ENCODE data around the gene MOCOS.
"Not testable (repeated sequence)": the region's sequence is repeated elsewhere in the genome, so short reads cannot be mapped to it uniquely, and the experiment has no call there.

Gene MOCOS

DNA sequence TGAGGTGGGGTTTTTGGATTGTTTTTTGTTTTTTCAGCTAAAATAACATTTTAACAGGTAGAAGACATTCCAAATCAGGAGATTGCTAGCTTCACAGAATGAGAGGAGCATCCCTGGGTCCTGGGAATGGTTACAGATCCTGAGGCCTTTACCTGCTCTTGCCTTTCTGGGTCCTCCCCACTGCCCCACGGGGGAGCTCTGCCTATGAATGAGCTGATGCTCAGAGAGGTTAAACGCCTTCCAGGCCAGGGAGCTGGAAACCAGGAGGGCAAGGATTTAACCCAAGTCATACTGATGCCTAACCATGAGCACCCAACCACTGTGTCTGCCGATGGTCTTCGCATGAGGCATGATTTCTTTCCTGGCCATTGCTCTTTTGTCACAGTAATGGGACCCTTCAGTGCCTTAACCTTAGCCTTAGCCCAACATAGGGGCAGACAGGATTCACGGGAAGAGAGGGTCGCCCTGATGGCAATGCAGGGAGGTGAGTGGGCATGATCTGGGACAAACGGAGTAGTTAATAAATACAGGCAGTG is 16.1 kb downstream of the MOCOS start:
- no peak for FAIRE-seq

GRCh38 chr18:36205166-36205565 is 17.9 kb downstream of the MOCOS start:
- no peak for FAIRE-seq

DNA sequence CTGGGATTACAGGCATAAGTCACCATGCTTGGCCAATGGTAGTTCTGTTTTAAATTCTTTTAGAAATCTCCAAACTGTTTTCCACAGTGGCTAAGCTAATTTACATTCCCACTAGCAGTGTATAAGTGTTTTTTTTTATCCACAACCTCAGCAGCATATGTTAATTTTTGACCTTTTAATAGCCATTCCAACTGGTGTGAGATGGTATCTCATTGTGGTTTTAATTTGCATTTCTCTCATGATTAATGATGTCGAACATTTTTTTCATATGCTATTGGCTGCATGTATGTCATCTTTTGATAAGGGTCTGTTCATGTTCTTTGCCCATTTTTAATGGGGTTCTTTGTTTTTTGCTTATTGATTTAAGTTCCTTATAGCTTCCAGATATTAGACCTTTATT is 20.0 kb downstream of the MOCOS start:
- FAIRE-seq = no peak

GRCh38 chr18:36207969-36208368 is 20.7 kb downstream of the MOCOS start:
- not testable (repeated sequence) for FAIRE-seq

- no peak for FAIRE-seq
These were observed 24.3 kb downstream of the MOCOS start for GRCh38 chr18:36211612-36212065.

DNA sequence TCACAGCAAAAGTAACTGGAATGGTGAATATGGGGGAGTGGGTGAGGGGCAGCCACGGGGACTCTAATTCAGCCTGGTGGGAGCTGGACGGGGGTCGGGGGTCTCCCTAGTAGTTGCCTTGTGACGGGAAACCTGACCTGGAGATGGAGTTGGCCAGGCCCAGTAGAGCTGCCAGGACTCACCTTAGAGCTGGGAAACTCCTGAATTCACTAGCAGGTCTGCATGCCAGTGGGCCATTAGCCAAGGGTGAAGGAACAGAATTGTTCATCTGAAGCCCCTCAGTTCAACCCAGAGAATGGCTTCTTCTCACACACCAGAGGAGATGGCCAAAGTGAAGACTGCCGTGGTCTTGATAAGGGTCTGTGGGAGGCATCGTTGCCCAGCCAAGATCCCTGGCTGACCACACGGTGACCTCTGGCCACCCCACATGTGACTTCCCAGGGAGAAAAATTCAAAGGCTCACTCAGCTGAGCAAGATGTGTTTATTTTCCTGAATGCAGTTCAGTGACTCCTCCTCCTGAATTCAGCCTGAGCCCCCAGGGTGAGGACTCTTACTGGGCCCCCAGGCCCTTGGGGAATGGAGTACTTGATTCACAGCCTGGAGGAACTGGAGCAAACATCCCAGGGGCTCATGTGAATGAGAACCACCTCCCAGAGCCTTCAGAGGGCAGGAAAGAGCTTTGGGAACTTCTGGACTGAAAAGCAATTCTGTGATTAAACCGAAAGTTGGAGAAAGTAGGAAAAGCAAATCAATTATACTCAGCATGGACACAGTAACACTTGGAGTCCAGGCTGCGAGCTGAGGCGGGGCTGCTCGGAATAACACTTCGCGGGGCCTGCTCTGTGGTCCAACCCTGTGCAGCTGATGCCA is 25.2 kb downstream of the MOCOS start:
- no peak for FAIRE-seq

GRCh38 chr18:36214811-36215210 is 27.5 kb downstream of the MOCOS start:
- no peak for FAIRE-seq

DNA sequence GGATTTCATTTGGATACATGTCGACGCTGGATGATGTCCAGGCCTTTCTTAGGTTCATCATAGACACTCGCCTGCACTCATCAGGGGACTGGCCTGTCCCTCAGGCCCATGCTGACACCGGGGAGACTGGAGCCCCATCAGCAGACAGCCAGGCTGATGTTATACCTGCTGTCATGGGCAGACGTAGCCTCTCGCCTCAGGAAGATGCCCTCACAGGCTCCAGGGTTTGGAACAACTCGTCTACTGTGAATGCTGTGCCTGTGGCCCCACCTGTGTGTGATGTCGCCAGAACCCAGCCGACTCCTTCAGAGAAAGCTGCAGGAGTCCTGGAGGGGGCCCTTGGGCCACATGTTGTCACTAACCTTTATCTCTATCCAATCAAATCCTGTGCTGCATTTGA is 28.3 kb downstream of the MOCOS start:
- no peak for FAIRE-seq

- no peak for FAIRE-seq
These were observed 30.1 kb downstream of the MOCOS start for GRCh38 chr18:36217348-36217747.

DNA sequence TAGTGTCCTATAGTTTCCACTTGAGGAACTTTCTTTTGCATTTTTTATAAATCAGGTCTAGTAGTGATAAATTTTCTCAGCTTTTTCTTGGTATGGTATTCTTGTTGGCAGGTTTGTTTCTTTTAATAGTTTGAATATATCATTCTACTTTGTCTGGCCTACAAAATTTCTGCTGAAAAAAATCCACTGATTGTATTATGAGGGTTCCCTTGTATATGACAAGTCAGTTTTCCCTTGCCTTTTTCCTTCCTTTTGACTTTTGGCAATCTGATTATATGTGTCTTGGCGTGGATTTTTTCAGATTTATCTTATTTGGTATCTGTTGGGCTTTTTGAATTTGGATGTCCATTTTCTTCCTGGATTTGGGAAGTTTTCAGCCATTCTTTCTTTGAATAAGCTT is 41.9 kb downstream of the MOCOS start:
- FAIRE-seq = no peak

DNA sequence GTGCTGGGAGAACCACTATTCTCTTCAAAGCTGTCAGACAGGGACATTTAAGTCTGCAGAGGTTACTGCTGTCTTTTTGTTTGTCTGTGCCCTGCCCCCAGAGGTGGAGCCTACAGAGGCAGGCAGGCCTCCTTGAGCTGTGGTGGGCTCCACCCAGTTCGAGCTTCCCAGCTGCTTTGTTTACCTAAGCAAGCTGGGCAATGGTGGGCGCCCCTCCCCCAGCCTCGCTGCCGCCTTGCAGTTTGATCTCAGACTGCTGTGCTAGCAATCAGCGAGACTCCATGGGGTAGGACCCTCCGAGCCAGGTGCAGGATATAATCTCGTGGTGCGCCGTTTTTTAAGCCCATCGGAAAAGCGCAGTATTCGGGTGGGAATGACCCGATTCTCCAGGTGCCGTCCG is 53.2 kb downstream of the MOCOS start:
- FAIRE-seq = not testable (repeated sequence)

DNA sequence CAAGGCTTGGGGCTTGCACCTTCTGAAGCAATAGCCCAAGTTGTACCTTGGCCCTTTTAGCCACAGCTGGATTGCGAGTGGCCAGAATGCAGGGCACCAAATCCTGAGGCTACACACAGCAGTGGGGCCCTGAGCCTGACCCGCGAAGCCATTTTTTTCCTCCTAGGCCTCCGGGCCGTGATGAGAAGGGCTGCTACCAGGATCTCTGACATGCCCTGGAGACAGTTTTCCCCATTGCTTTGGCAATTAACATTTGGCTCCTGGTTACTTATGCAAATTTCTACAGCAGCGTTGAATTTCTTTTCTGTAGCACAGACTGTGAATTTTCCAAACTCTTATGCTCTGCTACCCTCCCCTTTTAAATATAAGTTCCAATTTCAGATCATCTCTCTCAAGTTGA is 54.5 kb downstream of the MOCOS start:
- FAIRE-seq = no peak

DNA sequence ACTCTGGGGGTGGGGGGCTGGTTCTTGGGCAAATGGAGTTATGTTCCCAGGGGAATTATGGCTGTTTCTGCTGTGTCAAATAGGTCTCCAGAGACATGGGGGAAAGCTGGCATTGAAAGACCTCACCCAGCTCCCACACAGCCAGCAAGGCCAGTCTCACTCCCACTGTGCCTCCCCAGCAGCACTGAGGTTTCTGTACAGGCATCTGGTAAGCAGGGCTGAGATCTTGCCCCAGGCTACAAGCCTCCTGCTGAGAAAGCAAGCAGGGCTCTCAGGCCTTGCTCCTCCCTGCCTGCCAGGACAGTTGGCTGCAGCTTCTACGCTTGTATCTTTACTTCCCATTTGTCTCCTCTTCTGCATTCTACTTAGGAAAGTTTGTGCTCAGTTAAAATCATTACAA is 59.7 kb downstream of the MOCOS start:
- FAIRE-seq = no peak

DNA sequence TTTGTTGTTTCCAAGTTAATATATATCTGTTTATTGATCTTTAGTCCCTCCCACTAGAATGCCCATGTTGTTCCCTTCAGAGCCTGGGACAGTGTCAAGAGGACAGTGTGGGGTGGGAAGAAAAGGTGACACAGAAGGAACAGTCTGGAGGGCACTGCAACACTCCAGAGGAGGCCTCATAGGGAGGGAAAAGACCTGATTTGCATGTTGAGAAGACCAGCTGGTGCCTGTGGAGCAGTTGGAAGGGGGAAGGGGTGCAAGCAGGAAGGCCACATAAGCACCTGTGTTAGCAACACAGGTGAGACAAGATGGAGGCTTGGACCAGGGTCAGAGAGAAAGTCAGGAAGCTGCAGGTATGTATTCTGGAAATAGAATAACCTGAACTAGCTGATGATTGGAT is 62.1 kb downstream of the MOCOS start:
- FAIRE-seq = no peak

- FAIRE-seq = no peak
These were observed 63.5 kb downstream of the MOCOS start for GRCh38 chr18:36250827-36251226.

DNA sequence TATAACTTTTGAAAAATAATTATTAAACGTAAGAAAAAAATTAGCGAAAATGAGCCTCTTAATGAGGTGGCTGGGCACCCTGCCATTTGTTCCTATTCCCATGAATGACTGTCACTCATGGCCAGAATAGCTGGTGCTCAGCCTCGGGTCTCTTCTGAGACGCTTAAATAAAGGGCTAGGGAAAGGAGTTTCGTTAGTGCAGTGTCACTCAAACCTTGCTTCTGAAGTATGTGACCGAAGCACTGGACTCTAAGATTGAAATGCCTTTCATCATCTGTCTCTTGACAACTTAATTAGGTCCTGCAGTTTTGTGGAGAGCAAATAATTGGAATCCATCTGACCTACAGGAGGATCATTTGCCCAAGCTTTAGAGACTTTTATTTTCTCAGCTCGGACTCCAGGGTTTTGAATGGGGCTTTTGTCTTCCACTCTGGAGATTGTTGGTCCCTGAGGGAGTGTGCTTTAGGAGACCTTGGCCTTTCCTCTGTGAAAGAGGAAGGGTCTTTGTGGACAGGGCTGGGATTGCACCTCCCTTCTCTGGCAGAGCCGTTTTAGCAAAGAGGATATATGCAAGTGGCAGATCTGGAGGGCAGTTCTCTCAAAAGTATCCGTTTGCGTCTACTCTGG is 67.9 kb downstream of the MOCOS start:
- FAIRE-seq = no peak

DNA sequence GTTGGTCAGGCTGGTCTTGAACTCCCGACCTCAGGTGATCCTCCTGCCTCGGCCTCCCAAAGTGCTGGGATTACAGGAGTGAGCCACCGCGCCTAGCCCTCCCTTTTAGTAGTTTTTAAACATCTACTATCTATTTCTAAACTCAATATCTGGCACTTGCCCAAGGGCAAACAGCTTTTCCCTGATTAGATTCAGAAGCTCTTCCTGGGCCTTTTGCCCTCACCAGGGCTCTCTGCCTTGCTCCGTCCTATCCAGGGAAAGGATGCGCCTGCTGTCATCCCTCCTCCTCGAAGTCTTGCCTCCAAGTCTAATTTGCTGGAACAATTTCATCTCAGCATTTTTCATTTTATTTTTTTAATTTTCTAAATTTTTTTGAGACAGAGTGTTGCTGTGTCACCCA is 68.8 kb downstream of the MOCOS start:
- FAIRE-seq = no peak

- FAIRE-seq = no peak
These were observed 75.7 kb downstream of the MOCOS start for GRCh38 chr18:36262971-36263370.

- no peak for FAIRE-seq
These were observed 77.0 kb downstream of the MOCOS start for GRCh38 chr18:36264283-36264682.

- FAIRE-seq = no peak
These were observed 77.7 kb downstream of the MOCOS start for GRCh38 chr18:36265015-36265414.

GRCh38 chr18:36269157-36269556 is 81.9 kb downstream of the MOCOS start:
- FAIRE-seq = no peak

DNA sequence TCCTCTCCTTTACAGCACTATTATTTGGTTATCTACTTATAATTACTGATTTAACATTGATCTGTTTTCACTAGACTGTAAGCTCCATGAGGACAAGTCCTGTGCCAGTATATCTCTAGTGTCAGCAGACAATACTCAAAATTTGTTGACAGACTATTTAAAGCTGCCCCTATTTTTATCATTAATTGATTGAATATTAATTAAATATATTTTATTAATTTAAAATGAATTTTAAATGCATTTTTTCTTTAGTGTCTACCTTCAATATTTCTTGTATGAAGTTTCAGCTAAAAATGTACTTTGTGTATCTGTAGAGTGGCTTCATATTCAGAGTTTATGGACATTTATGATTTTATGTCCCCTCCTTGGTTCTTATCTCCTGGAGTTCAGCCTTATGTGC is 83.9 kb downstream of the MOCOS start:
- no peak for FAIRE-seq

DNA sequence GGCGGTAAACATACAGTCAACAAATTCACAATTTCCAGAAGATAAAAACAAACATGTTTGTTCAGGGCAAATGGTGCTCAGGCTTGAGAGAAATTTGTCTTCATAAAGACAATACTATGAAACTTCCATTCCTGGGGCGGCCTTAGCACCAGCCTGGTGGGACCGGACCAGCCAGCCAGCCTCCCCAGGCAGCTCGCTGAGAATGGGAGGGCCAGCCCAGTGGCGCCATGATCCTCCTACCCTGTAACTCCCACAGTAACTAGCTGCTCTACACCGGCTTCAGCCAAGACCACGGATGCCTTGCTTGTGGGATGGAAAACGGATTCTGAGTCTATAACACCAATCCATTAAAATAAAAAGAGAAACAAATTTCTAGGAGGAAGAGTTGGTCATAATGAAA is 86.0 kb downstream of the MOCOS start:
- FAIRE-seq = no peak

- FAIRE-seq = no peak
These were observed 86.9 kb downstream of the MOCOS start for GRCh38 chr18:36274083-36274715.

All from islet of Langerhans (tissue), 1 donor.